HCT116 (cell line): ENCODE measurements around the gene SPACA6. TPM values are rescaled to one million over a fixed set of nuclear protein-coding genes. Genes with fewer than 3 reads are reported as not detected.

Experiments
- ATAC-seq: fragments of 200-7000 bp; cut with Tn5 transposase; 2 replicates; pipeline ENCODE4 v1.9.1; 2020; ENCODE audit warnings: mild to moderate bottlenecking, moderate library complexity
- BruUV-seq: library from RNA; stranded (reverse); fragments of 400-500 nt; replicated peaks from 2 replicates; lab custom pipeline; 2021; lab: Mats Ljungman, UMichigan
- CTCF ChIA-PET: fragments of 300-600 bp; sonication (Branson Sonifier 250); formaldehyde crosslinking; loops from one replicate; lab custom pipeline; 2021; ENCODE audit warnings: antibody characterized with exemption; lab: Charles Lee
- POLR2A ChIA-PET: fragments of 300-600, 350-600 bp; sonication (Branson Sonifier 250); formaldehyde crosslinking; loops from one replicate; lab custom pipeline; 2021; ENCODE audit warnings: antibody characterized with exemption; lab: Charles Lee
- RAD21 ChIA-PET, 2 experiments: fragments of 300-600 bp; sonication (Branson Sonifier 250); formaldehyde crosslinking; loops; one replicate each; lab custom pipeline; 2023; ENCODE audit warnings: low total read pairs in 2 of 2; ENCODE audit not compliant: uncharacterized antibody in 2 of 2, unreplicated experiment in 2 of 2, low non-redundant PET in 1 of 2; lab: Charles Lee
- DNase-seq: peaks from one replicate; pipeline ENCODE4 v3.0.0-alpha.2; 2010; ENCODE audit warnings: low read depth, low spot score
- H2AFZ ChIP-seq: fragments of 200-600 bp; shearing (Covaris generic), sonication (generic); 2 replicates; pipeline ENCODE4 v1.6.1; 2017; ENCODE audit warnings: low read depth, mixed run types, mixed read lengths, antibody characterized with exemption, low read length; ENCODE audit not compliant: poor library complexity, severe bottlenecking
- H3K27ac ChIP-seq: 2 replicates; pipeline ENCODE4 v1.5.1; 2012; ENCODE audit warnings: low read depth, low read length
- H3K27me3 ChIP-seq: fragments of 200-600 bp; sonication (generic); 2 replicates; pipeline ENCODE4 v1.6.1; 2016; ENCODE audit warnings: mixed run types, low read length, mixed read lengths; ENCODE audit not compliant: insufficient read depth
- H3K36me3 ChIP-seq, 2 experiments: fragments of 200-500 bp in 1 of 2; fragments of 200-600 bp in 1 of 2; sonication (Bioruptor generic) in 1 of 2; sonication (generic) in 1 of 2; 2 replicates each; pipeline versions ENCODE4 v1.5.1 to v1.6.1; 2014 to 2016; ENCODE audit warnings: low read length in 2 of 2, inconsistent platforms in 1 of 2, mixed read lengths in 1 of 2, mixed run types in 1 of 2; ENCODE audit not compliant: insufficient read depth in 2 of 2, control insufficient read depth in 1 of 2
- H3K4me1 ChIP-seq, 2 experiments: fragments of 200-600 bp in 1 of 2; sonication (generic) in 1 of 2; 2 replicates each; pipeline versions ENCODE4 v1.5.1 to v1.6.1; 2012 to 2017; ENCODE audit warnings: low read length in 2 of 2, inconsistent platforms in 1 of 2, mild to moderate bottlenecking in 1 of 2, mixed read lengths in 1 of 2, mixed run types in 1 of 2, moderate library complexity in 1 of 2; ENCODE audit not compliant: insufficient read depth in 2 of 2, control insufficient read depth in 1 of 2
- H3K4me2 ChIP-seq: fragments of 200-600 bp; sonication (generic); 2 replicates; pipeline ENCODE4 v1.6.1; 2017; ENCODE audit warnings: mixed run types, low read length, mixed read lengths
- H3K4me3 ChIP-seq, 2 experiments: fragments of 200-600 bp in 1 of 2; sonication (generic) in 1 of 2; replicated peaks in 1 of 2; 2 replicates each; pipeline ENCODE4 v1.5.1; 2011 to 2016; ENCODE audit warnings: low read length in 2 of 2, control low read depth in 1 of 2, low read depth in 1 of 2, mild to moderate bottlenecking in 1 of 2, mixed read lengths in 1 of 2, mixed run types in 1 of 2
- H3K79me2 ChIP-seq: fragments of 200-600 bp; sonication (generic); 2 replicates; pipeline ENCODE4 v1.6.1; 2017; ENCODE audit warnings: mild to moderate bottlenecking, mixed run types, low read length, moderate library complexity, mixed read lengths; ENCODE audit not compliant: insufficient read depth
- H3K9ac ChIP-seq: fragments of 200-600 bp; sonication (generic); 2 replicates; pipeline ENCODE4 v1.6.1; 2016; ENCODE audit warnings: low read length, mixed read lengths
- H3K9me2 ChIP-seq: fragments of 200-600 bp; sonication (generic), shearing (Covaris generic); 2 replicates; pipeline ENCODE4 v1.6.1; 2017; ENCODE audit warnings: mixed run types, mild to moderate bottlenecking, moderate library complexity; ENCODE audit not compliant: insufficient read depth
- H3K9me3 ChIP-seq, 2 experiments: fragments of 200-500 bp in 1 of 2; fragments of 200-600 bp in 1 of 2; sonication (Bioruptor generic) in 1 of 2; sonication (generic) in 1 of 2; 2 replicates each; pipeline ENCODE4 v1.6.1; 2014 to 2017; ENCODE audit warnings: low read length in 2 of 2, mixed read lengths in 2 of 2, inconsistent platforms in 1 of 2, low read depth in 1 of 2, mild to moderate bottlenecking in 1 of 2, mixed run types in 1 of 2, moderate library complexity in 1 of 2; ENCODE audit not compliant: control insufficient read depth in 1 of 2, insufficient read depth in 1 of 2
- H4K20me1 ChIP-seq: fragments of 200-600 bp; sonication (generic), shearing (Covaris generic); 2 replicates; pipeline ENCODE4 v1.6.1; 2017; ENCODE audit warnings: mixed run types, mild to moderate bottlenecking, moderate library complexity; ENCODE audit not compliant: insufficient read depth
- CBX3 ChIP-seq: IDR thresholded peaks from 2 replicates; pipeline ENCODE4 v1.6.1; 2012; ENCODE audit warnings: low read depth
- CEBPB ChIP-seq: IDR thresholded peaks from 2 replicates; pipeline ENCODE4 v1.6.1; 2012; ENCODE audit warnings: low read depth
- EGR1 ChIP-seq: IDR thresholded peaks from 2 replicates; pipeline ENCODE4 v1.6.1; 2012; ENCODE audit warnings: low read depth
- ELF1 ChIP-seq: IDR thresholded peaks from 2 replicates; pipeline ENCODE4 v1.6.1; 2012; ENCODE audit warnings: low read depth, borderline replicate concordance
- FOSL1 ChIP-seq: IDR thresholded peaks from 2 replicates; pipeline ENCODE4 v1.6.1; 2012; ENCODE audit warnings: low read depth
- POLR2A ChIP-seq: IDR thresholded peaks from 2 replicates; pipeline ENCODE4 v1.7.0; 2011; ENCODE audit warnings: borderline replicate concordance; ENCODE audit not compliant: insufficient read depth, insufficient read length; ENCODE audit errors: extremely low read depth
- POLR2AphosphoS5 ChIP-seq: IDR thresholded peaks from 2 replicates; pipeline ENCODE4 v1.6.1; 2011; ENCODE audit warnings: mild to moderate bottlenecking, low read depth, low read length, moderate library complexity
- SRF ChIP-seq: IDR thresholded peaks from 2 replicates; pipeline ENCODE4 v1.6.1; 2012; ENCODE audit warnings: low read depth
- TCF7L2 ChIP-seq: IDR thresholded peaks from 2 replicates; pipeline ENCODE4 v1.7.0; 2011; ENCODE audit warnings: borderline replicate concordance, inconsistent platforms; ENCODE audit not compliant: insufficient read depth, insufficient read length; ENCODE audit errors: extremely low read depth
- intact Hi-C: fragments of 100-400 bp; cut with micrococcal nuclease; formaldehyde crosslinking; loops from 2 replicates; pipeline ENCODE4 v1.10.0; 2022
- total RNA-seq: library from RNA; stranded (reverse); gene quantifications from one replicate; pipeline ENCODE4 v1.2.1, GENCODE V29; 2021; ENCODE audit not compliant: unreplicated experiment
- TF ChIP-seq, protein P1 (sequence below), 3 experiments: fragments of 200-600 bp in 1 of 3; sonication (generic) in 1 of 3; IDR thresholded peaks in 2 of 3; conservative IDR thresholded peaks in 1 of 3; 2 replicates each; pipeline ENCODE4 v1.5.1; 2012 to 2017; ENCODE audit warnings: low read depth in 2 of 3, low read length in 2 of 3, antibody characterized with exemption in 1 of 3, borderline replicate concordance in 1 of 3, control low read depth in 1 of 3, mild to moderate bottlenecking in 1 of 3, mixed read lengths in 1 of 3, mixed run types in 1 of 3, moderate library complexity in 1 of 3; ENCODE audit not compliant: insufficient read depth in 1 of 3

Gene SPACA6
- total RNA-seq, 1 experiment from 2014 or later = 13.9 TPM

DNA sequence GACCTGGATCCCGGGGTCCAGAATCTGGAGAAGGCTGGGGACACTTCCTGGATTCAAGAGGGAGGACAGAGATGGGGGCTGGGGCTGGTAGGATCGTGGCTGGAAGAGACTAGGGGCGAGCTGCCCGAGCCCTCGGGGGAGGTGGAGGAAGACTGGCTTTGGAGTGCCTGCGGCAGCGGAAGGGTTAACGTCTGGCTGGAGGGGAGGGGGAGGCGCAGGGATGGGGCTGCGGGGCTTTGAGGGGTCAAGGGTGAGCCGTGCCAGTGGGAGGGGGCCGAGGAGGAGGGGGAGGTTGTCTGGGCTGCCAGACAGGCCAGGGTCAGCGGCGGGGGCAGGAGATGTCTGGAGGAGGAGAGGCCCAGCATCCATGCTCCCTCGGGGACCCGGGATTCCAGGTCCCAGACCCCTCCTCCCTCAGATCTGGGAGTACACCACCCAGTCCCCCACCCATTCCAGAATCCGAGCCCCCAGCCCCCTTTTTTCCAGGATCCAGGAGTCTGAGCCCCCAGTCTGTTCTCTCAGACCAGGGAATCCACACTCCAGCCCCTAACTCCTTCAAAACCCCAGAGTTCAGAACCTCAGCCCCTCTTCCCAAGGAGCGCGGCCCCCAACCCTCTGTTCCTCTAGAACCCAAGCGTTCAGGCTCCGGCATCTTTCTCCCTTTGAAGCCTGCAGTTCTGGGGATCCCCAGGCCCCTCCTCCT is 3.2 kb upstream of the SPACA6 start:
- Histone ChIP-seq H3K36me3 (peaks cover 4 to 6% of the 10 kb centered on the region in 2 experiments; a peak in 2 of 4 replicates), H3K9me3 (no peaks in the 10 kb centered on the region), H3K27me3 (no peaks in the 10 kb centered on the region), H3K4me3 (peak overlapping the region; percentile 78 to 79), H3K79me2 (peaks cover 52% of the 10 kb centered on the region), H4K20me1 (no peaks in the 10 kb centered on the region), H3K9me2 (no peaks in the 10 kb centered on the region), H3K4me2 (peak overlapping the region; percentile 88), H3K4me1 (peaks cover 23 to 48% of the 10 kb centered on the region in 2 experiments), H3K9ac (peak overlapping the region; percentile 67), H3K27ac (peak overlapping the region; percentile 78), H2AFZ (no peak overlapping the region)
- intact Hi-C loops = no loop called here
- TF ChIP-seq FOSL1 = no peak
- TF ChIP-seq POLR2A = no peak
- TF ChIP-seq POLR2AphosphoS5 = peak; percentile 29; the same call in 1 of the 2 replicates
- ChIA-PET RAD21 (no interaction called here), CTCF (interaction anchor here (0.6 kb wide), 1 partner anchor 88 kb away, joined by 3 read pairs; no protein-coding TSS in a partner anchor), POLR2A (interaction anchor here (1.0 to 1.4 kb wide), 2 partner anchors 14 to 21 kb away, joined by 3 to 4 read pairs; no protein-coding TSS in a partner anchor)
- DNase-seq (no peak), ATAC-seq (0 out of 2 replicates have a peak, but pooled peaks have one; percentile 6)
- TSS peak; percentile 40 for BruUV-seq

DNA sequence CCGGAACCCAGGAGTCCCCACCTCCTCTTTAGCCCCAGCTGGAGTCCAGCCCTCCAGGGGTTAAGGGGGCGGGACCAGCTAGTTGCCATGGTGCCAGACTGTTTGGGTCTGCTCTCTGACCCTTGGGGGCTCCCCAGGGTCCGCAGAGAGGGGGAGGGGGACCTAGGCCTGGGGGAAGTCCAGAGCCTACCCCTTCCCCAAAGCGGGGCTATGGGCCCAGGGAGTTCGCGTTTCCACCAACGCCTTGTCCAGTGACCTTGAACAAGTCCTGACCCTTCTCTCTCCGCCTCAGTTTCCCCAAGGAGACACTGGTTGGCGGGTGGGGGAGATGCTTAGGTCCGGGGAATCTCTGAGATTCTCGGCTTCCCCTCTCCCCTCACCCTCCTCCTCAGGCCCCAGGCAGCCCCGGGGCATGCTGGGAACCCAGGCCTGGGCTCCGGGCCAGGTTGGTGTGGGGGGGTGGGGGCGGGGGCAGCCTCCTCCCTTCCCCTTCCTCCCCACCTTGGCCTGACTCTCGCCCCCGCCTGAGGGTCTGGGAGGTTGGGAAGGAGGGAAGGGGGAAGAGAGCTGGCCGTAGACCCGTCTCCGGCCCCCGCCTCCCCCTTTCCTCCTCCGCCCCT is 2.6 kb upstream of the SPACA6 start:
- RAD21 ChIA-PET = no interaction called here
- intact Hi-C loops = no loop called here
- TF ChIP-seq CEBPB (no peak), TCF7L2 (no peak), EGR1 (peak; percentile 58; the same call in 1 of the 2 replicates), SRF (no peak), CBX3 (no peak), ELF1 (no peak)
- TF ChIP-seq, protein P1, sequence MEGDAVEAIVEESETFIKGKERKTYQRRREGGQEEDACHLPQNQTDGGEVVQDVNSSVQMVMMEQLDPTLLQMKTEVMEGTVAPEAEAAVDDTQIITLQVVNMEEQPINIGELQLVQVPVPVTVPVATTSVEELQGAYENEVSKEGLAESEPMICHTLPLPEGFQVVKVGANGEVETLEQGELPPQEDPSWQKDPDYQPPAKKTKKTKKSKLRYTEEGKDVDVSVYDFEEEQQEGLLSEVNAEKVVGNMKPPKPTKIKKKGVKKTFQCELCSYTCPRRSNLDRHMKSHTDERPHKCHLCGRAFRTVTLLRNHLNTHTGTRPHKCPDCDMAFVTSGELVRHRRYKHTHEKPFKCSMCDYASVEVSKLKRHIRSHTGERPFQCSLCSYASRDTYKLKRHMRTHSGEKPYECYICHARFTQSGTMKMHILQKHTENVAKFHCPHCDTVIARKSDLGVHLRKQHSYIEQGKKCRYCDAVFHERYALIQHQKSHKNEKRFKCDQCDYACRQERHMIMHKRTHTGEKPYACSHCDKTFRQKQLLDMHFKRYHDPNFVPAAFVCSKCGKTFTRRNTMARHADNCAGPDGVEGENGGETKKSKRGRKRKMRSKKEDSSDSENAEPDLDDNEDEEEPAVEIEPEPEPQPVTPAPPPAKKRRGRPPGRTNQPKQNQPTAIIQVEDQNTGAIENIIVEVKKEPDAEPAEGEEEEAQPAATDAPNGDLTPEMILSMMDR (IDR thresholded peaks at IDR 0.05 in 2 of 3, conservative IDR thresholded peaks at IDR 0.05 in 1 of 3; ENCODE audit: borderline replicate concordance in 1 of 3, insufficient read depth in 1 of 3, low read depth in 2 of 3, low read length in 2 of 3) = no peak
- peaks cover 52% of the 10 kb centered on the region for H3K79me2 ChIP-seq
- no peaks in the 10 kb centered on the region for H4K20me1 ChIP-seq
- H2AFZ ChIP-seq = no peak overlapping the region
- DNase-seq (no peak), ATAC-seq (peak; percentile 33)
- H3K27ac ChIP-seq = peak overlapping the region; percentile 78
- H3K4me1 ChIP-seq = peaks cover 23 to 48% of the 10 kb centered on the region in 2 experiments
- H3K4me3 ChIP-seq = peak overlapping the region; percentile 78 to 79
- peak overlapping the region; percentile 88 for H3K4me2 ChIP-seq
- POLR2A ChIA-PET = interaction anchor here (1.0 kb wide), 1 partner anchor 13 kb away, joined by 4 read pairs; no protein-coding TSS in a partner anchor
- peak overlapping the region; percentile 67 for H3K9ac ChIP-seq
- CTCF ChIA-PET = no interaction called here
- no peaks in the 10 kb centered on the region for H3K9me3 ChIP-seq
- BruUV-seq = no TSS peak
- no peaks in the 10 kb centered on the region for H3K9me2 ChIP-seq
- H3K27me3 ChIP-seq = no peaks in the 10 kb centered on the region
- peaks cover 5 to 9% of the 10 kb centered on the region in 2 experiments; a peak in 2 of 4 replicates for H3K36me3 ChIP-seq
